ENCODE measurements around the gene FMNL2.

The FMNL2 gene

DNA sequence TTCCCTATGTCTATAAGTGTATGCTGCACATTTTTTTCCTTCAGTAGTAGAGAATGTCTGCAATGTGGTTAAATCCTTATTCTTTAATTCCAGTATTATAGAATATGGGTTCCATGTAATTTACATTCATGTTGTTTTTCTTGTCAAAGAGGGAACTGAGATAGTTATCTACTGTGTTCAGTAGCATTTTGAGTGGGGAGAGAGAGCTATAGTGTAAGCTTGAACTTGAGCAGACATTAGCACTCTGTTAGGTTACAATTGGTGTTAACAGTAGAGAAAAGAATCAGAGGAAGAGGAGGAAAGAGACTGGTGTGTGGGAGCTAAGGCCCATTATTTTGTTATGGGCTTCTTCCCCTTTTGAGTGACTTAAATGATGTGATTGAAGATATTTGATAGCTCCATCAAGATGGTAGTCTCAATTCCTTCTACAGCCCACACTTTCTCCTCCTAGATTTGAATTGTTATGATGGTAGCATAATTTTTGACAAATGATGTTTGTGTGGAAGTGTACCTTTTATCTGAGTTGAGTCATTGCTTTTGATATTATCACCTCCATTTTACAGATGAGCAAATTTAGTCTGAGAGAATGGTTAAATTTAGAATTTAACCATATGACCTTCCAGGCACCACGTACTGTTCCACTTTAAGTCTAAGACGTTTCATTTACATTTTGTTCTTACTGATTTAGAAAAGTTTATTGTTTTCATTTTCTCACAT, 71.3 kb downstream of the FMNL2 start:
- DNase-seq = no peak

GRCh38 chr2:152406836-152407161, 71.8 kb downstream of the FMNL2 start:
- no peak for DNase-seq

DNA sequence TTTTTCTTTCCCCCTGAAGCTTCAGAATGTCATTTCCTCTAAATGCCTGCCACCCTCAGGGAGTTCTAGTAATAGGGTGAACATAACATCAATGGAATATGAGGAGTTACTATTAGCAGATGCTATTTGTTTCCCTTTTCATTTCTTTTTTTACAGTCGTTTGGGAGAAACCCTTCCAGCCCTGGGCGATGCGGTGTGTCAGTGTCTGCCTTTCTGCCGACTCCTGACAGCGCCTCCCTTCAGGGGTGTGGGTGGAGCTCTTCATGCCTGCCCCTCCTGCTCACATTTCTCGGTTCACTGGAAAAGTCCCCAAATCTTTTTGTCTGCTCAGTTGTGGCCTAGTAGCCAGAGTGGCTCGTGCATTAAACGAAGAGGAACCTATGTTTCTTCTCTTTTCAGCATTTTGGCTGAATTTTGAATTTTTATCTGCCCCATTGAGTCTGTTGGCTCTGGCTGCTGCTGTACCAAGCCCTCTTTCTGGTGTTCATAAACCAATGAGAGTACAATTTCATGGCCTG, 72.3 kb downstream of the FMNL2 start:
- DNase-seq = no peak

DNA sequence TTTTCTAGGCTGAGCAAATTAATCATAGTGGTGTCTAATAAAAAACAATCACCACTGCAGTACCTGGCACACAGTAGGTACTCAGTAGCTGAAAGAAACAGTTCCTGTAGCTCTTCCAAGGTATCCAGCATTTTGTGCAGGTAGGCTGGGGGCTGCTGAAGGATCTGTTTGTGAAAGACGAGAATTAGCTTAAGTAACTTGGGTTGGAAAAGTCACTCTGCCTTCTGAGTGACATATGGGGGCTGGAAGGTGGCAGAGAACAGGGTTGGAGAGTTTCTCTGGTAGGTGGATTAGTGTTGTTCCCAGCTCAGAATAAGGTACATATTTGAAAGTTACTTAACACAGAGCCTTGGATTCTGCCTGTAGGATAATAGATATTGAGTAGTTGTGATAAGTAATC, 72.8 kb downstream of the FMNL2 start:
- DNase-seq = no peak

- DNase-seq = no peak
Observed at GRCh38 chr2:152408254-152408653, 73.3 kb downstream of the FMNL2 start.

DNA sequence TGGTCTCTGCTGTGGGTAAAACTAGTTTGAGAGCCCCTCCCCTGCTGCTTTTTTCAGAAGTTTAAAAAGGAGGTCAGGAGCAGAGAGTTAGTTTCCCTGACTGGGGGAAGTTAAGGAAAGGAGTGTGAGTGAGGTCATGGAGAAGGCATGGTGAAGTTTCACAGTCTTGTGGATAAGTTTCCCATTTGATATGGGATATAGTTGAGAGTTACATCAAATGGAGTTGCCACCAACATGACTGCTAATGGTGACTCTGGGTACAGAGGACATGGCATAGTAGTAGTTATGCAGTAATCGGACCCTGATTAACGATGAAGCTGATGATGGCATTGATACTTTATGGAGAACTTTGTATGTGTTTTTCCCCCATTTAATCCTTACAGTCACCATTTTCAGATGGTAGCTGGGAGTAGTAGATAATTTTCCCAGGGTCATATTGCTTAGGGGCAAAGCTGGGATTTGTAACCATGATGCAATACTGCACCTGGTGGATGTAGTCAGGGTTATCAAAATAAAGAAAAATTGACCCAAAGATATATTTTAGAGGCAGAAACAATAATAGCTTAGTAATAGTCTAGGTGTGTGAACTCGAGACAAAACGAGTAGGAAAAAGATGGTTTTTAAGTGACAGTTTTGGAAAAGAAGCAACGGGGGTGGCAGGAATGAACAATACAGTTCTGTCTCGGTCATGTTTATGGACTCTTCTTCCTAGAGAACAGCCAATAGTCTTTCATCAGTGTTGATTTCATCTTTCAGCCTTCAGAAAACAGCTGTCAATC, 74.6 kb downstream of the FMNL2 start:
- DNase-seq = no peak

GRCh38 chr2:152410165-152410597, 75.2 kb downstream of the FMNL2 start:
- DNase-seq = no peak

DNA sequence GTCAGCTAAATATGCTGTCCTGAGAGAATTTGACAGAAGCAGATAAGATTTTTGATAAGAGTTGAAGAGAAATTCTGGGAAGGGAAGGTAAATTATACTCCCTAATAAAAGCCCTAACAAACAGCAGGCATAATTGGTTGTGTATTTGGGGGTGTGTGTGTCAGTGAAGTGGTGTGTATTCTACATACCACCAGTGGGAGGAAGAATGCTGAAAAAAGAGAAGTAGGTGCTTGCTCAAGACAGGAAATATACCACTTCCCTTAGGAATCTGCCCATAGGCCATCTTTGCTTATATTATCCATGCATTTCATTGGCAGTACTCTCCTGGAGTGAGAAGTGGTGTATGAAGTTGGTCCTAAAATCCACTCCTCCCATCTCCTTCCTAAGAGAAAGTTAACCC, 76.2 kb downstream of the FMNL2 start:
- no peak for DNase-seq

DNA sequence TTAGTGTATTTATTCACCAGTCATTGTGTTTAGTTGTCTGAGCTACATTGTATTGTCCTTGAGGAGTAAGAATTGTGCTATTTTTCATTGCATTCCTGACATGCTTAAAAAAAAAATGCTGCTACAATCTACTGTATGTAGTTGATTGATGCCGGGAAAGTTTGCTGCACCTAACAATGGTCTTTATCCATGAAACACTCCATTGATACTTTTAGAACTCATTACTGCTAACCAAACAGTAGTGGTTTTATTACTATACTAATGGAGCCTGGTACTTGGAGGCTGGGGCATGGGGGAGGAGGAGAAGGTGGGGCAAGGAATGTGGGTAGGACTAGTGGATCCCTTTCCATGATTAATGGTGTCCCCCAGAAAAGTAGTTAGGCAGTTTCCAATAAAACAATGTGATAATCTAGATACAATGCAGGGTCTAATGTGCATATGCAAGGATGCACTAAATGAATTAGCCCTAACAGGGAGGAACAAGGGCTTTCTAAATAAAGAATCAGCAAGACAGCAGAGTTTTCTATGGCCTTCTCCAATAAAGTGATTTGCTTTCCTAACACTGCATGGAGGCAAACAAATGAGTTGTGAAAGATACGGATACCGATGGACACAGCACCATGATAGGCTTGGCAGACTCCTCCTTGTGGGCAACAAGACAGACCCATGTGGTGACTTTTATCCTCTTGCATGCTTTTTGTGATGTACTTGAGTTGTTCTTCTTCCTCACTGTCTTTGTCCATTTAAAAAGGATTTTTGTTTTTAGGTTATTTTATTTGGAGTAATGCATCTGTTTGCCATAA, 78.5 kb downstream of the FMNL2 start:
- DNase-seq = no peak

DNA sequence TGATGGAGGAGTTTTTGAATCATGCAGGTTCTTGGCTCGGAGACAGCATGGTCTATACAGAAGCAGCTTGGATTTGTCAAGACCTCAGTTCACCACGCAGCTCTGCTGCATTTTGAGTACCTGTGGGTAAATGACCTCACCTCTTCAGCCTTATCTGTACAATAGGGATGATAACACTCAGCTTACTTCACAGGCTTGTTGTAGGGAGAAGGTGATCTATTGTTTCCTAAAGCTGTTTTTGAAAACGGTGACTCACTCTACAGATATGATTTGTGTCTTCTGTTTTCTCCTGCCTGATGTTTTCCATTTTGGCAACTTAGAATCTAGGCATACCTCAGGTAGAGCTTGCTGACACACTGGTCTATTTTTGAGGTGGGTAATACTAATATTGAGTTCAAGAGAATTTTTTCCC, 80.3 kb downstream of the FMNL2 start:
- DNase-seq = no peak

- DNase-seq = no peak
Observed at GRCh38 chr2:152415796-152416195, 80.8 kb downstream of the FMNL2 start.

DNA sequence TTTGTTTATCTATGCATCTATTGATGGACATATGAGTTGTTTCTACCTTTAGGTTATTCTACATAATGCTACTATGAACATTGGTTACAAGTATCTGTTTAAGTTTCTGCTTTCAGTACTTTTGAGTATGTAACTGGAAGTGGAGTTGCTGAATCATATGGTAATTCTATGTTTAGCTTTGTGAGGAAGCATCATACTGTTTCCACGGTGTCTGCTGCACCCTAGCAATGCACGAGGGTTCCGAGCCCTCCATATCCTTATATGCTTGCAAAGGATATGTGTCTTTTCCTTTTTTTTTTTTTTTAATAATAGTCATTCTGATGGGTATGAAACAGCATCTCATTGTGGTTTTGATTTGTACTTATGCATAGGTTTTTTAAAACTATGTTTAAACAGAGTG, 83.7 kb downstream of the FMNL2 start:
- DNase-seq = no peak

GRCh38 chr2:152419944-152420343, 85.0 kb downstream of the FMNL2 start:
- DNase-seq = no peak

DNA sequence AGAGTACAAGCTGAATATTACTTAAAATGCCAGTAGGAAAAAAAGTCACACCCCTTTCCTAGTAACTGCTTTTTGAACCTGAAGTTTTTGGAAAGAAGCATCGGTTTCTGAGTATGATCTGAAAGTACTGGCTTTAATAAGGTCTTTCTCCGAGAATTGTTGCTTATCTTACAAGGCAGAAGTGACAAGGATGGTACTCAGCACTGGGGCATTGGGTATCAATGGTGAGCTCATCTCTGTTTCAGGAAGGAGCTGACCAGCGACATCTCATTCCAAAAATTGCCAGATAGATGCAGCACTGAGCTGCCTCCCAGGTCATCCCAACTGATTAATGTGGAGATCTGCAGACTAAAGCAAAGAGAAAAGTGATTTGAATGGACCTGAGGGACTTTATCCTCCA, 85.4 kb downstream of the FMNL2 start:
- no peak for DNase-seq

DNA sequence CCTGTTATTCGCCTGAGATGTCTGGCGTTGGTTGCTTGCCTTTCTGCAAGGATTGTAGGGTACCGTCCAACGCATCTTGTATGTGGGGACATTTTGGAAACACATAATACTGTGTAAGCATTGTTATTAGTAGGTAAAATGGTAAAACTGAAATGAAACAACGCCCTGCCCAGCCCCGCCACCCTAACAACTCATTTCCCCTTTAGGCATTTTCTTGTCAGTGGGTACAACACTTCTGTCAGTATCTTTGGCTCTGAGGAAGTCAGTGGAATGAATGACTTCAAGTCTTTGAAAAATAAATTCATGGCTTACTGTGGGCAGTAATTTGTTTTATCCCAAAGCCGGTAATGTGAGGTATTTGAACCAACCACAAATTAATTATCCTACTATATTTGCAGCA, 86.0 kb downstream of the FMNL2 start:
- DNase-seq = no peak

DNA sequence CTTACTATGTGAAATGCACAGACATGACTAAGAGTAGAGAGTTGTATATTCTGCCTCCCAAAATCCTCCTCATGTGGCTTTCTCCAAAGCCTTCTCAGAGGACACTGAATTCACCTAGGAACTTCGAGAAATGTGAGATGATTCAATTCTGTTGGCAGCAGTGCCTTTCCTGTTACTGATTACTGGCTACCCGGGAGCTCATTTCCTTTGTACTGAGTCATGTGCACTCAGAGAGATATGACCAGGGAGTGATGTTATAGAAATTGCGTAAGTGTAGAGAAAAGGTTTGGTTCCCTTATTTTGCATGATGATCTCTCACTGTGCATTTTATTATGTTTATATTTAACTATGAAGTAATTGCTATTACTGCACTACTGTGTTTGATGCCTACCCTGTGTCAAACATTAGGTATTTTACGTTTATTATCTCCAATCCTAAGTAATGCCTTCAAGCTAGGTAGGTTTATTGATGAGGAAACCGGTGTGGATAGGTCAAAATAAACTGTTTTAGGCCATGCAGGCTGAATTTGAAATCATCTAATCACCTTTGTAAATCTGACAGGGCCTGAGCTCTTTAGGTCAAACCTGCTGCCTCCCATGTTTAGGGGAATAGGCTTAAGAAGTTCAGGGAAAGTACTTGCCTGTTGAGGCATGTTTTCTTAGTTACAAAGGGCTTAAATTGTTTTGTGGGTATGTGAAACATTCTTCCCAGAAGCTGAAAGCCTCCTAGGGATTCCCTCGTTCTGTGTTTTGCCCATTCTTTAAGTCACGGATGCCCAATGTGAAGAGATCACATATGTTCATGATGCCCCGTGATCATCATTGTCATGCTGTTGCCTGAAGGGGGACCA, 86.8 kb downstream of the FMNL2 start:
- no peak for DNase-seq

- DNase-seq = no peak
Observed at GRCh38 chr2:152423684-152424083, 88.7 kb downstream of the FMNL2 start.

- no peak for DNase-seq
Observed at GRCh38 chr2:152425765-152426727, 91.1 kb downstream of the FMNL2 start.

DNA sequence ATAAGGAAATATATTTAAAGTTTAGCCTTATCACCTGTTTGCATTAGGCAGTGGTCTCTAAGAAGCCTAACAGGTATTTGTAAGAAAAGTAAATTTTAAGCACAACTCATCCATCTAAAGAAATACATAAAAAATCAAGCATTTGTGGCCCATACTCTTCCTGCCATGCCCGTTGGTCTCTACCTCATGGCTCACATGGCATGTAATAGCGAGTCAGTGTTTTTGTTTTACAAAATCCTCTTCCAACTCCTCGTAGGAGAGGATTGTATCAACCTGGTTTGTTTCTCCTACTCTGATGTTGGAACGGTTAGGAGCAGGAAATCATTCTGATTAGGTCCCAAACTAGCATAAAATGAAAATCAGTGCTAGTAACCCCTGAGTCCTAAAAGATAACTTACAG, 91.8 kb downstream of the FMNL2 start:
- no peak for DNase-seq

DNA sequence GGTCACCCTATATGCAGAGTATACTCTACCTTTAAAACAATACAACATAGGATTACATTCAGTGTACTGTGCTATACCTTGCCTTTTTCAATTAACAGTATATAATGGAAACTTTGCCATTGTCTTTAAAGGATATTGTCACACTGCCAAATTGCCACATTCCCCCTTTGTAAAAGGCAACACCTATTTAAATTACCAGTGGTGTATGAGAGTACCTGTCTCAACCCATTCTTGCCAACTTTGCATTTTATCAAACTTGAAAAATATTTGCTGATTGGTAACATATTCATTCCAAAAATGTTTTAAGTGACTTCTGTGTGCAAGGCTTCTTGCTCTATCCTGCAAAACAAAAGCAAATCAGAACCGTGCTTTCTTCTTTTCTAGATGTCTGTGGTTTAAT, 92.9 kb downstream of the FMNL2 start:
- DNase-seq = no peak

DNA sequence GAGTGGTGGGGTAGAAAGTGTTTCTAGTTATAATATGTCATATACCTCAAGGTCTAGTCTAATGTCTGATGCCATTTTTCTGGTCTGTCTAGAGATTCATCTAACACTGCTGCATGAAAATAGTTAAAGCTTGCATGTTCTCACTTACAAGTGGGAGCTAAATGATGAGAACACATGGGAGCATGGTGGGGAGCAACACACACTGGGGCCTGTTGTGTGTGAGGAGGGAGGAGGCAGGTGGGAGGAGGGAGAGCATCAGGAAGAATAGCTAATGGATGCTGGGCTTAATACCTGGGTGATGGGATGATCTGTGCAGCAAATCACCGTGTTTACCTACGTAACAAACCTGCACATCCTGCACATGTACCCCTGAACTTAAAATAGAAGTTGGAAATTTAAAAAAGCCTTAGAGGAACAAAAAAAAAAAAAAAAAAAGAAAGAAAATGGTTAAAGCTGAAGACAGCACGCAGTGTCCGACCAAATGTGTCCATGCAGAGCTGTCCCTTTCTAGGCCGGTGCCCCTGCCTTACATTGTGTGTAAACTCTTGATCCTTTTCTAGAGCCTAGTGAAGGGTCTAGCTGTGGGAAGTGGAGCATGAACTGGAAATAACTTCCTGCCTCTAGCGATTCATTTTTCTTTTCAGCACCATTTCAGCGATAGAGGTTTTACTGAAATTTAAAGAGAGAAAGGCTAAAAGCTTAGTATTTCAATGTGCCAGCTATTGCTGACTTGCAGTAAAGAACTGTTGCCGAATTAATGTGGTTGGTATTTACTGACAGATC, 94.0 kb downstream of the FMNL2 start:
- DNase-seq = no peak

Data from NCI-H524 treated with DMSO at 0.1 percent for 48 hours (cell line).